Adrenal gland (tissue), 5 donors: Measurements from ENCODE around the gene AUTS2.

ENCODE experiments used
- CTCF ChIP-seq, 6 experiments: fragments of 450-650 bp in 4 of 6; fragments of 200-600 bp in 2 of 6; sonication (generic) in 1 of 6; IDR thresholded peaks; 1 replicate in 5 of 6; 2 replicates in 1 of 6; pipeline versions ENCODE4 v1.5.1 to v1.8.0; 2016 to 2021; ENCODE audit warnings: antibody characterized with exemption in 6 of 6, mild to moderate bottlenecking in 2 of 6, moderate library complexity in 1 of 6
- POLR2A ChIP-seq, 2 donors: fragments of 450-650 bp; IDR thresholded peaks; one replicate each; pipeline ENCODE4 v1.6.1; 2017; ENCODE audit warnings: antibody characterized with exemption in 2 of 2, mild to moderate bottlenecking in 2 of 2, moderate library complexity in 1 of 2
- donor health status: DM: no; HTN: no; CAD: no.

GRCh38 chr7:70132226-70132851 is 534.1 kb downstream of the AUTS2 start:
- no peak for TF ChIP-seq POLR2A (IDR thresholded peaks at IDR 0.05)
- TF ChIP-seq CTCF (IDR thresholded peaks at IDR 0.05) = no peak
